ELR (cell line): Measurements from ENCODE around the gene SLC30A7.
"Not testable (repeated sequence)": the region's sequence is repeated elsewhere in the genome, so short reads cannot be mapped to it uniquely, and the experiment has no call there.

Source experiments
- DNase-seq: peaks from one replicate; pipeline ENCODE4 v3.0.0-alpha.2; 2015; ENCODE audit warnings: low read depth

SLC30A7 gene

GRCh38 chr1:100891380-100891779, 4.5 kb upstream of the SLC30A7 start:
- DNase-seq: no peak

GRCh38 chr1:100892554-100892953, 3.3 kb upstream of the SLC30A7 start:
- no peak for DNase-seq

- no peak for DNase-seq
Observed at GRCh38 chr1:100893718-100894117, 2.2 kb upstream of the SLC30A7 start.

DNA sequence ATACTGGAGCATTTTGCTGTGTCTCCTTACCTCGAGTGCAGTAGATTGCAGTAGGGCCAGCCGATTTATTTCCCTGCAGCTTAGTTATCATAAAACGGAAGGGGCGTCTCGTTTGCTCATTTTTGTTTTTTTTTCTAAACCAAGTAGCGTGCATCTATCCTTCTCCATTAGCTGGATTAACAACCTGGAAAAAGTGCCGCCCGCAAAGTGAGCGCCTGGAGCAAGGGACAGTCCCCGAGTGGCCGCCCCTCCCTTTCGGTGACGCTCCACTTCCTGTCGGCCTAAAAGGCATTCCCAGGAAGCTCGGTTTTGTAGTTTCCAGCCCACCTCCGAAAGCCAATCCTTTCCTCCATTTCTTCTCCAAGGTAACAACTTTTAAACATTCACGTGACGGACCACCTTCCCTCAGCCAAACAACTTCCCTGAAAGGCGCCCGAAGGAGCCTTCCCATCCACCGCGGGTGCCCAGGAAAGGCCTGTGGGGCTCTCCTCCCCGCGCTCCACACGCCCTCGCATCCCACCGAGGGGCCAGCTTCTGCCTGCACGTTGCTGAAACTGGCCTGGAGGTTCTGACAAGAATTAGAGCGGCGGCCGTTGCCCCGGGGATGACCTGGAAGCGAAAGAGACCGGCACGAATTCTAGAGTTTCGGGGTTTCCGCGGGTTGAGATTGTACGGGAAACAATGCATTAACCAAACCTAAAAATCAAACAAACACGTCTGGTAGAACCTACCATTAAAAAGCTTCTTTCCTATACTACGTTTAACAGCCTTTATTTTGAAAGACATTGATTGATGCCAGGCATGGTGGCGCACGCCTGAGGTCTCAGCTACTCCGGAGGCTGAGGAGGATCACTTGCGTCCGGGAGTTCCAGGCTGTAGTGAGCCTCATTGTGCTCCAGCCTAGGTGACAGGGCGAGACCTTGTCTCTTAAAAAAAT, 1.0 kb upstream of the SLC30A7 start, which contains the start of gene EXTL2:
Gene EXTL2 (minus strand): TSS at position 240 of the 937 bp plus-strand sequence. CDS start 6,085 bp downstream, outside the sequence.
- peak; percentile 92 for DNase-seq

- peak; percentile 78 for DNase-seq
Observed at GRCh38 chr1:100896481-100896982, 642 bp downstream of the SLC30A7 start.

DNA sequence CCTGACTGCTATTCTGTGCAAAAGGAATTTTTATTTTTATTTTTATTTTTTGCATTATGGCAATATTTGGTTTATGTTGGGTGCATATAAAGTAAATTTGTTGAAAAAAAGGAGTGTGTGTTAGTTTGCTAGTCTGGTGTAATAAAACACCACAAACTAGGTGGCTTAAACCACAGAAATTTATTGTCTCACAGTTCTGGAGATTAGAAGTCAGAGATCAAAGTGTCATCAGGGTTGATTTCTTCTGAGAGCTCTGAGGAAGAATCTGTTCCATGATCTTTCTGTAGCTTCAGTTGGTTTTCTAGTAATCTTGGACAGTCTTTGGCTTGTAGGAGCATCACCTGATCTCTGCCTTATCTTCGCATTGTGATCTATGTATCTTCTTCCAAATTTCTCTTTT, 6.5 kb downstream of the SLC30A7 start:
- no peak for DNase-seq

- DNase-seq: no peak
Observed at GRCh38 chr1:100903777-100904176, 7.9 kb downstream of the SLC30A7 start.

- no peak for DNase-seq
Observed at GRCh38 chr1:100904528-100904927, 8.6 kb downstream of the SLC30A7 start.

DNA sequence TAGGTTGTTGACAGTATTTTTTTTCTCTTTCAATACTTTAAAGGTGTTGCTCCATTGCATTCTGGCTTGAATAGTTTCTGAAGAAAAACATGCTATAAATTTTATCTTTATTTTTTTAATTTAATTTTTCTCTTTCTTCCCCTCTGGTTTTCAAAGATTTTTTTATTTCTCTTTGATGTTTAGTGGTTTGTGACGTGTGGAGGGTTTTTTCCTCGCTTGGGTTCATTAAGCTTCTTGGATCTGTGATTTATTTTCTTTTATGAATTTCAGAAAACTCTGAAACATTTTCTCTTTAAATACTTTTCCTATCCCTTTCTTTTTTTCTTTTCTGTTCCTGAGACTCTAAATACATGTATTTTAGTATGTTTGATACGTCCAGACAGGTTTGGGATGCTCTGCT, 9.3 kb downstream of the SLC30A7 start:
- DNase-seq: no peak

DNA sequence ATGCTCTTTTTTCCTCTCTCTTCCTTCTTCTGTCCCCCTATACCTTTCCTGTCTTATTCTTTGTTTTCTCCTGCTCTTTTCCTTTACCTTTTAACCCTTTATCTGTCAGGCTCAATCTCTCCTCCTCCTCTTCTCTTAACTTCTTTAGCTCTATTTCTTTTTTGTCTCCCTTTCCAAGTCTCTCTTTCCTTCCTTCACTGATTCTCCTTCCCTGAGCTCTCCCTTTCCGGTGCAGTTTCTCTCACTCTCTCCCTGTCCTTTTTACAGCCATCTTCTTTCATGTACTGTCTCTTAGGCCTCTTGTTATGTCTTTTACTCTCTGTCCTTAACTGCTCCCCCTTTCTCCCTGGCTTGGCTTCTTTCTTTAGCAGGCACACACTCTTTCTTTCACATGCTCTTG, 12.0 kb downstream of the SLC30A7 start:
- DNase-seq: no peak

DNA sequence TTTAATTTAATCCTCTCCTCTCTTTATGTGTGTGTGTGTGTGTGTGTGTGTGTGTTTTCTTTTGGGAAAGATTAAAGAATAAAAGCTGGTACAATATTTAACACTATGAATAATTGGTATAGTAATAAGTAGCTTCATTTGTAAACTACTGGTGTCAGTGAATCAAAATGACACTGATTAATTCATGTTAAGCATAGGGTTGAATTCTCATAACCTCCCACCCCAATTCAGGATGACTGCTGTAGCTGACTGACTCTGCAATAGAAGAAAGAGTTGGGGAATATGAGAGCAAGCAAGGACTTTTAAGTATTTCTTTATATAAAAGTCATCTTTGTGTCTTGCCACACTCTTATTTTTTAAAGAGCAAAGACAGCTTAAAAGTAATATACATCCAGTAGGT, 13.1 kb downstream of the SLC30A7 start:
- DNase-seq: no peak

- DNase-seq: no peak
Observed at GRCh38 chr1:100912019-100912418, 16.1 kb downstream of the SLC30A7 start.

GRCh38 chr1:100921110-100921706, 25.3 kb downstream of the SLC30A7 start:
- peak; percentile 74 for DNase-seq

- DNase-seq: peak; percentile 78
Observed at GRCh38 chr1:100924212-100924611, 28.3 kb downstream of the SLC30A7 start.

DNA sequence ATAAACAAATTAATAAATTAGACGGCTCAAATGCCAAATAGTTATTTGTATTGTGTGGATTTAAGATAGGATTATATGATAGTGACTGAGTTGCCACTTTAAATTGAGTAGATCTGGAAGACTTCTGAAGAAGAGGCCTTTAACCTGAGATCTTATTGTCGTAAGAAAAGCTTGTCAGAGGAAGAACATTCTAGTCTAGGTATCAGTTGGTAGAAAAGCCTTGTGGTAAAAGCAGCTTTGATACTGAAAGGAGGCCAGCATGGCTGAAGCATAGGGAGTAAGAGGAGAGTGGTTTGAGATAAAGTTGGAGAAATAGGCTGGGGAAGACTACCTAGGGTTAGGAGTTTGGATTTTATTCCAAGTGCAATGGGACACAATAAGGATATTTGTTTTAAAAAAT, 29.1 kb downstream of the SLC30A7 start:
- DNase-seq: no peak

- no peak for DNase-seq
Observed at GRCh38 chr1:100926240-100926639, 30.4 kb downstream of the SLC30A7 start.

DNA sequence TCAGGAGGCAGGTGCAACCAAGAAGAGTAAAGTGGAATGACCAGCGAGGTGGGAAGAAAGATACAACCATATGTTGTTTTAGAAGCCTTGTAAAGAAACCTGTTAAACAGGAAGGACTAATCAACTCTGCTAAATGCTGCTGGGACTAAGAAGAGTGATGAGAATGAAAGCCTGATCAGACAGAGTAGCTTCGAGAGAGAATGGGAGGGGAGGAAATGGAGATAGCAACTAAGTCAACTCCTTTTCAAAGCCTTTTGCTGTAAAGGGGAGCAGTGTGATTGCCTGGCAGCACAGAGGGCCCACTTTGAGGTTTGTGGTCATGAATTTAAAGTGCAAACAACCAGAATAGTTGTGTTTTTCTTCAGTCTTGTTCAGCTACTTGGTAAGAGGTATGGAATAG, 31.4 kb downstream of the SLC30A7 start:
- no peak for DNase-seq

GRCh38 chr1:100928128-100928527, 32.2 kb downstream of the SLC30A7 start:
- no peak for DNase-seq

GRCh38 chr1:100930494-100930893, 34.6 kb downstream of the SLC30A7 start:
- DNase-seq: no peak

GRCh38 chr1:100931716-100932115, 35.8 kb downstream of the SLC30A7 start:
- no peak for DNase-seq

GRCh38 chr1:100933555-100933954, 37.7 kb downstream of the SLC30A7 start:
- not testable (repeated sequence) for DNase-seq

DNA sequence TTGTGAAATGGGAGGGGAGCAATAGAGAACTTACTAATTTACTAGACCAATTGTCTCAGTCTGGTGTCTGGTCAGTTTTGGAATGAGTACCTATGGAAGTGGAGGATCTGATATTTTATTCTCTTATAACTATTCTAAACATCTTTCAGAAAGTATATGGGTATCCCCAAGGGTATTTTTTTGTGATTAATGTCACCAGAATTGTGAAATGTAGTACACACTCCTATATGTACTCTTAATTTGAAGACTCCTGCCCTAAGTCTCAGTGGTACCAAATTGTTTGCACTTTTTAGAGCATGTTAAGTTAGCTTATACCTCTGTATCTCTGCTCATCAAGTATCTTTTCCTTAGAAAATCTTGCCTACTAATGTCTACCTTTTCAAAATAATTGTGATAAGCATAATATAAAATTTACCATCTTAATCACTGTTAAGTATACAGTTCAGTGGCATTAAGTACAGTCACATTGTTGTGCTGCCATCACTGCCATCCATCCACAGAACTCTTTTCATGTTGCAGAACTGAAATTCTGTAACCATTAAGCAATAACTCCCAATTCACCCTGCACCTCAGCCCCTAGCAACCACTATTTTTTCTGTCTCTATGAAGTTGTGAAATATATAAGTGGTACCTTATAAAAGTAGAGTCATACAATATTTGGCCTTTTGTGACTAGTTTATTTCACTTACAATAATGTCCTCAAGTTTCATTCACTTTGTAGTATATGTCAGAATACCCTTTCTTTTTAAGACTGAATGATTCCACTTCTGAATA, 40.5 kb downstream of the SLC30A7 start:
- DNase-seq: no peak
